GM21576 (cell line): ENCODE measurements around the gene FAM83F.
"Not testable (repeated sequence)": the region's sequence is repeated elsewhere in the genome, so short reads cannot be mapped to it uniquely, and the experiment has no call there.

Experiments
- ATAC-seq: cut with Tn5 transposase; IDR thresholded peaks from one replicate; pipeline ENCODE4 v1.9.1; 2021; ENCODE audit warnings: mild to moderate bottlenecking, moderate library complexity; ENCODE audit not compliant: unreplicated experiment

Gene FAM83F

GRCh38 chr22:40009951-40010671, 15.4 kb downstream of the FAM83F start:
- no peak for ATAC-seq

DNA sequence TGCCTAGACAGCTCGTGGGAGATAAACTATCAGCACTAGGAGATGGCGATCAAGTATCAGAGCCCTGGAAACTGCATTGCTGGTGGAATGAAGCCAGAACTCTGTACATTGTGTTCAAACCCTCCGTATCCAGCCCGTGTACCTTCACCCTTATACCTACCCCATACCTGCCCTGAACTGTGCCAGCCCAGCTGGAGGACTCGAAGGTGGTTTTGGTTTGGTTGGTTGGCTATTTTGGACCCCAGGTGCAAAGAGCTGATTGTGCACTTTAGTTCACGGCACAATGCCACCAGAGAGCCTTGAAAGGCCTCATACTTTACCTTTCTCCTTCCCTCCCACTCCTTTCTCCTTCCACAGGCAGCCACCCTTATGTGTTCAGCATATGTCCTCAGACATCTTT, 16.0 kb downstream of the FAM83F start:
- ATAC-seq, result no peak

- no peak for ATAC-seq
Measured at GRCh38 chr22:40014667-40015248, 20.0 kb downstream of the FAM83F start.

GRCh38 chr22:40015358-40015976, 20.7 kb downstream of the FAM83F start:
- no peak for ATAC-seq

DNA sequence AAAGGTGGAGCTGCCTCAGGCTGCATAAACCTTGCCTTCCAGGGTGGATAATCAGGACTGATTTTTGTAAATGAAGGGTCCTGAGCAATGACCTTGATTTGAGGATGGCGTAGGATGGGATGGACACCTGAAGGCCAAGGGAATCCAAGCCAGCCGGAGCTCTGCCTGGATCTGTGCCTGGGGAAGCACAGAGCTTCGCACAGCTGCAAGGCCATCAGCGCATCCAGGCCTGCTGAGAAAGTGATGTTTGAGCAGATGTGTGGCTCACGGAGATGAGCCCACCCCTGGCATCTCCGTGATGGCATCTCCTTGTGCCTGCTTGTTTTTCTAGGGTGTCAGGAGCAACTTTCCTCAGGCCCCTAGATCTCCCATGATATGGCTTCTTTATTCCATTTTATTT, 23.3 kb downstream of the FAM83F start:
- no peak for ATAC-seq

DNA sequence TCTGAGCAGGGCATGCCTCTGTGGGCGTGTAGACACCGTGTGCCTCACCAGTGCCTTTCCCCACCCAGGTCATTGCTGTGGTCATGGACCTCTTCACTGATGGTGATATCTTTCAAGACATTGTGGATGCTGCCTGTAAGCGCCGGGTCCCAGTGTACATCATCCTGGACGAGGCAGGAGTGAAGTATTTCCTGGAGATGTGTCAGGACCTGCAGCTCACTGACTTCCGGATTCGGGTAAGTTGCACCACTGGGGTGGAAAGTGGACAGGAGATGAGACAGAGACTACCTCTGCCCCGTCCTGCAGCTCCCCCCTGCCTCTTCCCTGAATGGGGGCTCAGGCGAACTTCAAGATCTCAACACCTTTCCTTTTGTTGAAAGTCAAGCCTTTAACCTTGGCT, 24.3 kb downstream of the FAM83F start:
- no peak for ATAC-seq

- no peak for ATAC-seq
Measured at GRCh38 chr22:40020956-40021355, 26.2 kb downstream of the FAM83F start.

DNA sequence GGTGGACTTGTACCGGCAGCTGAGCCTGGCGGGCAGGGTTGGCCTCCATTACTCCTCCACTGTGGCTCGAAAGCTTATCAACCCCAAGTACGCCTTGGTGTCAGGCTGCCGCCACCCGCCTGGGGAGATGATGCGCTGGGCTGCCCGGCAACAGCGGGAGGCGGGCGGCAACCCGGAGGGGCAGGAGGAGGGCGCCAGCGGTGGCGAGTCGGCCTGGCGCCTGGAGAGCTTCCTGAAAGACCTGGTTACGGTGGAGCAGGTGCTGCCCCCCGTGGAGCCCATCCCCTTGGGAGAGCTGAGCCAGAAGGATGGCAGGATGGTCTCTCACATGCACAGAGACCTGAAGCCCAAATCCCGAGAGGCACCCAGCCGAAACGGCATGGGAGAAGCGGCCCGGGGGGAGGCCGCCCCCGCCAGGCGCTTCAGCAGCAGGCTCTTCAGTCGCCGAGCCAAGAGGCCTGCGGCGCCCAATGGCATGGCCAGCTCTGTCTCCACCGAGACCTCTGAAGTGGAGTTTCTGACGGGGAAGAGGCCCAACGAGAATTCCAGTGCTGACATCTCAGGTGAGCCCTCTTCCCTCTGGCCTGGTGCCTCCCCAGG, 26.7 kb downstream of the FAM83F start:
- ATAC-seq, result no peak

GRCh38 chr22:40022536-40023240, 27.9 kb downstream of the FAM83F start:
- ATAC-seq, result no peak

DNA sequence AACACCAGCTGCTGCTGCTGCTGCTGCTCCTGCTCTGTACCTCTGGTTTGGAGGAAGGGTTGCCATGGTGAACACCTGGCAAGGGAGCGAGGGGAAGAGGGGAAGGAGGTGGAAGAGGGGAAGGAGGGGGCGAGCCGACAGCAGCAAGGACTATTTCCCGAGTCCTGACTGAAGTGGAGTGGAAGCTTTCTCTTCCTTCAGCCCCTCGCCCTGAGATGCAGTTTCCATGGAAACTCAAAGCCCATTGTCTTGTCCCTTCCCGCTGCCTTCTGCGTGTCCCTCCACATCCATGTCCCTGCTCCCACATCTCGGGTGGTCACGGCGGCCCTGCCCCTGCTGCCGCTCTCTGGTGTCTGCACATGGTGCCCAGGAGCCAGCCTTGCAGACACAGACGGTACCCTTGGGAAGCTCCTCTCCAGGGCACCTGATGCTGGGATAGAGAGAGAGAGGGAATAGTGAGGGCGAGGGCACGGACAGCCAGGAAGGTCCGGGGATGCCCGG, 28.6 kb downstream of the FAM83F start:
- no peak for ATAC-seq

DNA sequence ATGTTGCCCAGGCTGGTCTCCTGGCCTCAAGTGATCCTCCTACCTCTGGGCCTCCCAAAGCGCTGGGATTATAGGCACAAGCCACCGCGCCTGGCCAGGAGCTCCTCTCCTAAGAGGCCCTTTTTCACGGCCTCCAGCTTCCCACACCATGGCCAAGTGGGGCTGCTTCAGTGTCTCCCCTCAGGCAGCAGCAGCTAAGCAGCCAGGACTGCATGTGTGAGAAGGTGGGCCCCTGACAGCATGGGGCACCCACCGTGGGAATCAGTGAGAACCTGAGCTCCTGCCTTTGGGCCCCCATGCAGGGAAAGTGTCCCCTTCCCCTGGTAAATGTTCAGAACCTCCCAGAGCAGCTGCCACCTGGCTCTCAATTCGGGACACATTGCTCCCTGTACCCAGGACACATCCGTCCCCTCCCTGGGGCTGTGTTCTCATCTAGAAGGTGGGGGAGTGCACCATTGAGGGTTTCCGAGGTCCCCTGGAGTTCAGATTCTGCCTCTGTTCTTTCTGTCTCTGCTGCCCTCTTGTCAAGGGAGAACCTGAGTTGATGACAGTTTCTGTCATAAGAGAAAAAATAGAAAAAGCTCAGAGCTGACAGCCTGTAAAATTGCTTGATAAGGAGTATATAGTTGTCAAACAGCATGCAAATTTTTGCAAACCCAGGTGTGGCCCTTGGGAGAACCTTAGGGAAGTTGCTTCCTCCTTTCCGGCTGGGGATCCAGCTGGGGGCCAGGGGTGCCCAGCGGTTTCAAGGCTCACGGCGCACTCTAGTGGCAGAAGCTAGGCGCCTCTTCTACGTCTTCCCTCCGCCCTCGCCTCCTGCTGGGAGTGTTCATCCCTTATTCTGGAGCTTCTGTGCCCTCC, 29.7 kb downstream of the FAM83F start:
- ATAC-seq, result no peak

GRCh38 chr22:40025062-40025379, 30.3 kb downstream of the FAM83F start:
- ATAC-seq, result not testable (repeated sequence)

DNA sequence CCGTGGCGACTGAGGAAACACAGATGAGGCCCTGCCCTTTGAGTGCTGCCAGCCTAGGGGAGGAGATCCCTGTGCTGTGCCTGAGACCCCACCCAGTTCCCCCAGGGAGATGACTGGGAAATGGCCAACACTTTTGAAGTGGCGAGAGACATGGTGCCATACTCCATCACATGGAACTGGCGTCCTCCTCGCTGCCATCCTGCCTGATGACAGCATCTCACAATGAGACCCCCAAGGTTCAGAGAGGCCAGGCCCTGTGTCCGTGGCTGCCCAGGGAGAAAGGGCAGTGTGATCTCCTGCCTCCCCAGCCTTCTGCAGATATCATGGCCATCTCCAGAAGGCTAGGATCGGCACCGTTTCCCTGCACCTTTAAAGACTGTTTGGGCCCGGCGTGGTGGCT, 31.1 kb downstream of the FAM83F start:
- no peak for ATAC-seq

- no peak for ATAC-seq
Measured at GRCh38 chr22:40026641-40027040, 31.9 kb downstream of the FAM83F start.

GRCh38 chr22:40027191-40028097, 32.7 kb downstream of the FAM83F start:
- no peak for ATAC-seq

- no peak for ATAC-seq
Measured at GRCh38 chr22:40028098-40028425, 33.3 kb downstream of the FAM83F start.

DNA sequence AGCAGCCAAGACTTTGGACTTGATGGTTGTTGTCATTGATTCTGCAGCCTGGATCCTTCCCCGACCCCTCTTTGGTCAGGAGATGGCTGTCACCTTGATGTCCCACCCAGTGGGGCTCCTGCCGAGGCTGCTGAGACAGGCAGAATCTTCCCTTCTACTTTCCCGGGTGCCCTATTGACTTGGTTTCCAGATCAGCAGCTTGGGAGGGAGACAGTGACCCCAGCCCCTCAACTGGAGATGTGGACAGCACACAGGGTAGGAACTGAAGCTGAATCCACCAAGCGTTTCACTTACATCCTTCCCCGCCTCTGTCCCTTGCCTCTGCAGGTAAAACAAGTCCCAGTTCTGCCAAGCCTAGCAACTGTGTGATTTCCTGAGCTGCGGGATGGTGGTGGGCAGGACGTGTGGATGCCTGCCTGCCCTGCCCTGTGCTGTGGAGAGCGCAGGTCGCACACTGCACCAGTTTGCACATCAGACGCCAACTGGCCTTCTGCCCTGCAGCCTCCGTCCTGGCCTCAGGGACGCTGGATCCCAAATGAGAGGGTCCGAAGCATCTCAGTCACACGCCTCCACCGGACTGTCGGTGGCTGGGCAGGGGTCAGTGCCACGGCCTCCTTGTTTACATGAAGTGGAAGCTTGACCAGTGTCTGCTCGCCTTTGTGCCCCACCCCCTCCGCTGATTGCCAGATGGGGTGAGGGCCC, 34.6 kb downstream of the FAM83F start:
- ATAC-seq, result no peak

DNA sequence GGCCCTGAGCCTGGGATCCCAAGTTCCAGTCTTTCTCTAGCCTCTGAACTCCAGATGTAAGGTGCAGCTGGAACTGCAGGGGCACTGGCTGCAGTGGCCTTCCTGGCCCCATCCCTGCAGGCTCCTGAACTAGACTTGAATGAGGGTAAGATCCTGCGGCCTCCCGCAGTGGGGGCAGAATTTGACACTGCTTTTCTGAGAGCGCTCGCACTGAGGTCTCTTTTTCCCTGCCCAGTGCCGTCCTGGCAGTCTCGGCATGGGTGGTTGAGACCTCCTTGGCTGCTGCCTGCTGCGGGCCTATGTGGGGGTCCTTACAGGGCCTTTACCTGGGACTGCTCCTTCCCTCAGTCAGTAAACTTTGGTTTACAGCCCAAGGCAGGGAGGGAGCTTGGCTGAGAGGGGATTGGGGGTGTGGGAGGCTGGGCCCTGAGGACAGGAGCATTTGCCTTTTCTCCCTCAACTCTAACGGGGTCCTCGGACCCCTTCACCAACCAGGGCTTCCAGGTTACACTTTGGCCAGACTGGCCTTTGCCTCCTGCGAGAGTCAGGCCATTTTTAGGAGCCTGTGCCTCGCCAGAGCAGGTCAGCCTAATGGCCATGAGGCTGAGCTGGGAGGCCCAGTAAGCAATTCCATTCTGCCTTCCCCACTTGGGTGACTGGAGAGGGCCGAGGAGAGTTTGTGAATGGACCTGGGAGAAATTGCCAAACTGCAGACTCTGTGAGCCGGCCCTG, 35.4 kb downstream of the FAM83F start:
- ATAC-seq, result no peak
